Lung microvascular endothelial cell (primary cell): ENCODE results near the gene GRWD1. TPM values are rescaled to one million over a fixed set of nuclear protein-coding genes. Genes with fewer than 3 reads are reported as not detected.

Experiments used
- DNase-seq, 2 donors: peaks; one replicate each; pipeline versions ENCODE4 v3.0.0 to v3.0.0-alpha.2; 2010; ENCODE audit warnings: low read depth in 2 of 2
- total RNA-seq: library from RNA; depleted of rRNA; stranded (reverse); fragments of >200 nt; gene quantifications from 2 replicates; pipeline ENCODE4 v1.2.1, GENCODE V29; 2014

The GRWD1 gene
- total RNA-seq, 1 donor from 2014 or later = 14.5 TPM

- no peak for DNase-seq
Measured at GRCh38 chr19:48455908-48456562, 10.3 kb downstream of the GRWD1 start.

GRCh38 chr19:48456864-48457263, 11.1 kb downstream of the GRWD1 start:
- no peak for DNase-seq

GRCh38 chr19:48458016-48458415, 12.2 kb downstream of the GRWD1 start:
- no peak for DNase-seq

GRCh38 chr19:48461651-48461981, 15.8 kb downstream of the GRWD1 start:
- DNase-seq = no peak

GRCh38 chr19:48461982-48462655, 16.3 kb downstream of the GRWD1 start:
- DNase-seq = peak in 1 of 2 donors; percentile 35

GRCh38 chr19:48465215-48465614, 19.4 kb downstream of the GRWD1 start:
- no peak for DNase-seq

GRCh38 chr19:48466561-48467325, 21.0 kb downstream of the GRWD1 start:
- peak in 1 of 2 donors; percentile 56 for DNase-seq

GRCh38 chr19:48468772-48469288, 23.0 kb downstream of the GRWD1 start:
- DNase-seq = peak; percentile 100

GRCh38 chr19:48469289-48469881, 23.6 kb downstream of the GRWD1 start, which contains the start of gene CYTH2:
CYTH2 (plus strand) TSS chr19:48469369; CDS start chr19:48469508, 139 bp downstream.
- peak; percentile 87 to 91 for DNase-seq

GRCh38 chr19:48469934-48470680, 24.3 kb downstream of the GRWD1 start:
- DNase-seq = peak in 1 of 2 donors; percentile 17

GRCh38 chr19:48470856-48471255, 25.1 kb downstream of the GRWD1 start:
- no peak for DNase-seq

- DNase-seq = no peak
Measured at GRCh38 chr19:48471836-48472235, 26.1 kb downstream of the GRWD1 start.

- no peak for DNase-seq
Measured at GRCh38 chr19:48473161-48473966, 27.6 kb downstream of the GRWD1 start.

- DNase-seq = no peak
Measured at GRCh38 chr19:48474084-48474592, 28.4 kb downstream of the GRWD1 start.

GRCh38 chr19:48475369-48476068, 29.7 kb downstream of the GRWD1 start:
- no peak for DNase-seq

GRCh38 chr19:48476176-48476575, 30.4 kb downstream of the GRWD1 start:
- DNase-seq = no peak

GRCh38 chr19:48477067-48477685, 31.4 kb downstream of the GRWD1 start:
- DNase-seq = no peak

GRCh38 chr19:48477698-48478338, 32.0 kb downstream of the GRWD1 start:
- no peak for DNase-seq
